K562 (cell line): ENCODE data around the gene C1orf56. TPM values are rescaled to one million over a fixed set of nuclear protein-coding genes. Genes with fewer than 3 reads are reported as not detected.

Experiments
- ELF4 ChIP-seq: fragments of 450-650 bp; formaldehyde crosslinking; IDR thresholded peaks from 2 replicates; pipeline ENCODE4 v1.4.0; 2022; ENCODE audit warnings: missing genetic modification characterization
- FOXK2 ChIP-seq, 2 experiments: fragments of 450-650 bp; IDR thresholded peaks in 1 of 2; conservative IDR thresholded peaks in 1 of 2; 2 replicates each; pipeline ENCODE4 v1.6.1; 2016; ENCODE audit warnings: low read depth in 2 of 2, mild to moderate bottlenecking in 1 of 2
- MLX ChIP-seq, 2 experiments: fragments of 450-650 bp in 1 of 2; sonication (generic) in 1 of 2; formaldehyde crosslinking; conservative IDR thresholded peaks; 2 replicates each; pipeline versions ENCODE4 v1.4.0 to v1.8.1; 2020 to 2022; ENCODE audit warnings: mild to moderate bottlenecking in 1 of 2, missing genetic modification reagents in 1 of 2
- MXI1 ChIP-seq: IDR thresholded peaks from 2 replicates; pipeline ENCODE4 v1.6.1; 2011; ENCODE audit warnings: low read depth, mild to moderate bottlenecking, improper control_type of control experiment, low read length
- MYC ChIP-seq, 2 experiments: fragments of 250-450 bp in 1 of 2; sonication (Bioruptor Pico) in 1 of 2; IDR thresholded peaks; 2 replicates each; pipeline versions ENCODE4 v1.5.1 to v1.6.1; 2012 to 2021; ENCODE audit warnings: low read depth in 2 of 2, borderline replicate concordance in 1 of 2, improper control_type of control experiment in 1 of 2, low read length in 1 of 2, mild to moderate bottlenecking in 1 of 2, moderate library complexity in 1 of 2
- NFYB ChIP-seq: IDR thresholded peaks from 2 replicates; pipeline ENCODE4 v1.6.1; 2011; ENCODE audit warnings: mild to moderate bottlenecking, moderate library complexity; ENCODE audit not compliant: insufficient read length; ENCODE audit errors: extremely low read depth
- PKNOX1 ChIP-seq: fragments of 450-650 bp; IDR thresholded peaks from 2 replicates; pipeline ENCODE4 v1.6.1; 2016
- RERE ChIP-seq: sonication (generic); formaldehyde crosslinking; IDR thresholded peaks from 2 replicates; pipeline ENCODE4 v1.8.0; 2023; ENCODE audit warnings: missing genetic modification reagents, mild to moderate bottlenecking, borderline replicate concordance
- TAF7 ChIP-seq: fragments of 450-650 bp; IDR thresholded peaks from 2 replicates; pipeline ENCODE4 v1.6.1; 2016; ENCODE audit warnings: missing genetic modification characterization, missing compliant biosample characterization
- TBP ChIP-seq: optimal IDR thresholded peaks from 2 replicates; pipeline ENCODE3; 2011; ENCODE audit warnings: low read depth, low read length, improper control_type of control experiment
- ZBTB2 ChIP-seq: fragments of 450-650 bp; IDR thresholded peaks from 2 replicates; pipeline ENCODE4 v1.6.1; 2016; ENCODE audit warnings: antibody characterized with exemption
- ZMIZ1 ChIP-seq, 2 experiments: fragments of 150-350 bp in 1 of 2; IDR thresholded peaks; 2 replicates each; pipeline ENCODE4 v1.6.1; 2012 to 2016; ENCODE audit warnings: low read depth in 2 of 2, low read length in 2 of 2, mild to moderate bottlenecking in 1 of 2, moderate library complexity in 1 of 2
- ZNF224 ChIP-seq: sonication (generic); formaldehyde crosslinking; IDR thresholded peaks from 2 replicates; pipeline ENCODE4 v1.8.0; 2022; ENCODE audit warnings: mild to moderate bottlenecking, missing genetic modification reagents
- ZNF444 ChIP-seq: fragments of 250-450 bp; sonication (Bioruptor Pico); IDR thresholded peaks from 2 replicates; pipeline ENCODE4 v1.4.0; 2020; ENCODE audit warnings: mild to moderate bottlenecking, moderate library complexity
- ZNF780A ChIP-seq: fragments of 250-450 bp; sonication (Bioruptor Pico); IDR thresholded peaks from 2 replicates; pipeline ENCODE4 v1.5.0; 2021; ENCODE audit warnings: mild to moderate bottlenecking
- polyA plus RNA-seq, 8 experiments: library from polyadenylated mRNA; depleted of rRNA in 4 of 8; stranded (reverse) in 5 of 8; unstranded in 3 of 8; fragments of >200 nt; fragmentation: Nextera tagmentation in 2 of 8; fragmentation: Illumina TruSeq in 1 of 8; extraction: Ambion mirVana in 2 of 8; extraction: Trizol in 1 of 8; gene quantifications; 2 replicates each; pipeline versions ENCODE4 v1.2.1 to v1.2.3, GENCODE V29; 2011 to 2014; ENCODE audit warnings: inconsistent platforms in 1 of 8, missing spikeins in 1 of 8
- total RNA-seq, 7 experiments: library from RNA; depleted of rRNA in 6 of 7; stranded (reverse); fragments of >200 nt in 6 of 7; fragmentation: Illumina TruSeq in 2 of 7; extraction: Trizol in 2 of 7; gene quantifications; 2 replicates each; pipeline versions ENCODE4 v1.2.1 to v1.2.3, GENCODE V29; 2011 to 2021; ENCODE audit warnings: low replicate concordance in 1 of 7

C1orf56 gene
- total and polyA plus RNA-seq, 9 of the 15 experiments (the other 6 are each of a cell fraction or from before 2014, with no cell fraction given): 0.18 to 15.7 (median 1.1) TPM

- TF ChIP-seq MLX (CRISPR knock-in tag; conservative IDR thresholded peaks at IDR 0.05) (no peak), PKNOX1 (peak; percentile 53), ZNF780A (no peak), ZBTB2 (no peak), MXI1 (no peak), FOXK2 (conservative IDR thresholded peaks at IDR 0.05 in 1 of 2, IDR thresholded peaks at IDR 0.05 in 1 of 2; ENCODE audit: low read depth in 2 of 2) (peak; percentile 92 to 95), ZNF444 (no peak), NFYB (no peak), TBP (no peak), ZNF224 (no peak), TAF7 (tag) (no peak), ZMIZ1 (IDR thresholded peaks at IDR 0.05; ENCODE audit: low read depth in 2 of 2, low read length in 2 of 2) (no peak), RERE (CRISPR knock-in tag) (no peak), MYC (IDR thresholded peaks at IDR 0.05; ENCODE audit: low read depth, low read length) (peak; percentile 61; the same call in 1 of the 2 replicates), MYC (CRISPR knock-in tag; IDR thresholded peaks at IDR 0.05; ENCODE audit: borderline replicate concordance, low read depth) (no peak), ELF4 (CRISPR knock-in tag) (no peak)
Measured at GRCh38 chr1:151013518-151013917, 34.0 kb upstream of the C1orf56 start (continued).
